ENCODE data around the gene SPAG4.
A peak's percentile ranks its signal among the peaks of the same experiment; 100 is the strongest.

Gene SPAG4

GRCh38 chr20:35615667-35616464, at the start of gene SPAG4:
TSS of gene SPAG4 (plus strand) at chr20:35615829. CDS start at chr20:35616004, 175 bp downstream.
- DNase-seq: peak; percentile 95

GRCh38 chr20:35568645-35569044, 47.0 kb upstream of the SPAG4 start:
- DNase-seq: no peak

GRCh38 chr20:35571555-35571954, 44.1 kb upstream of the SPAG4 start:
- no peak for DNase-seq

- no peak for DNase-seq
Observed at GRCh38 chr20:35572838-35573237, 42.8 kb upstream of the SPAG4 start.

- no peak for DNase-seq
Observed at GRCh38 chr20:35575958-35576357, 39.7 kb upstream of the SPAG4 start.

GRCh38 chr20:35576816-35577215, 38.8 kb upstream of the SPAG4 start:
- DNase-seq: no peak

GRCh38 chr20:35578469-35578868, 37.2 kb upstream of the SPAG4 start:
- no peak for DNase-seq

GRCh38 chr20:35579196-35579595, 36.4 kb upstream of the SPAG4 start:
- no peak for DNase-seq

GRCh38 chr20:35582131-35582530, 33.5 kb upstream of the SPAG4 start:
- no peak for DNase-seq

GRCh38 chr20:35582741-35583404, 32.8 kb upstream of the SPAG4 start:
- no peak for DNase-seq

GRCh38 chr20:35583636-35584560, 31.7 kb upstream of the SPAG4 start:
- DNase-seq: no peak

GRCh38 chr20:35586751-35587425, 28.7 kb upstream of the SPAG4 start:
- DNase-seq: no peak

GRCh38 chr20:35587436-35587835, 28.2 kb upstream of the SPAG4 start:
- no peak for DNase-seq

GRCh38 chr20:35588397-35588796, 27.2 kb upstream of the SPAG4 start:
- DNase-seq: no peak

GRCh38 chr20:35592339-35592974, 23.2 kb upstream of the SPAG4 start:
- no peak for DNase-seq

- no peak for DNase-seq
Observed at GRCh38 chr20:35595456-35595855, 20.2 kb upstream of the SPAG4 start.

- DNase-seq: no peak
Observed at GRCh38 chr20:35595901-35596300, 19.7 kb upstream of the SPAG4 start.

- no peak for DNase-seq
Observed at GRCh38 chr20:35597186-35597585, 18.4 kb upstream of the SPAG4 start.

GRCh38 chr20:35598476-35598875, 17.2 kb upstream of the SPAG4 start:
- DNase-seq: no peak

- peak; percentile 29 for DNase-seq
Observed at GRCh38 chr20:35598899-35599775, 16.5 kb upstream of the SPAG4 start.

GRCh38 chr20:35599776-35600120, 15.9 kb upstream of the SPAG4 start:
- DNase-seq: no peak

Data from DMS79 (cell line).